Measurements from ENCODE around the gene B3GALNT2.
A peak's percentile ranks its signal among the peaks of the same experiment; 100 is the strongest.
"Not testable (repeated sequence)": the region's sequence is repeated elsewhere in the genome, so short reads cannot be mapped to it uniquely, and the experiment has no call there.

B3GALNT2 gene

DNA sequence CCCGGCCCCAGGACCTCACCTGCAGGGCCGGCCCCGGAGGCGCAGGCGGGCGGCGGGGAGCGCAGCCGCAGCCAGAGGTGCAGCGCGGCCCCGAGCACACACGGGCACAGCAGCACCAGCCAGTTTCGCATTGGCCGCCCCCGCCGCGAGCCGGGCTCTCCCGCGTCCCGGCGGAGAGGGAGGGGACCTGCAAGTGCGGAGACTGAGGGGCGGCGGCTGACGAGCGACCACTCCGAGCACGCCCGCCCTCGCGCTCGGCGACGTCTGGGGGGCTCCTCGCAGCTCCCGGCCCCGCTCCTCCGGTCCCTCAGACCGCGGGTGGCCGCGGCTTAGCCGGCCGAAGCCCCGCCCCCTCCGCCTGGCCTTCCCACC, at the start of gene B3GALNT2:
B3GALNT2 (minus strand) TSS at position 331 of the 372 bp plus-strand sequence; CDS start at position 131, 200 bp downstream.
- no peak for DNase-seq (ENCODE audit: low read depth in 2 of 3, low spot score in 1 of 3)

- DNase-seq (ENCODE audit: low read depth in 2 of 3, low spot score in 1 of 3): no peak
These were observed 48.9 kb upstream of the B3GALNT2 start for GRCh38 chr1:235553112-235553551.

DNA sequence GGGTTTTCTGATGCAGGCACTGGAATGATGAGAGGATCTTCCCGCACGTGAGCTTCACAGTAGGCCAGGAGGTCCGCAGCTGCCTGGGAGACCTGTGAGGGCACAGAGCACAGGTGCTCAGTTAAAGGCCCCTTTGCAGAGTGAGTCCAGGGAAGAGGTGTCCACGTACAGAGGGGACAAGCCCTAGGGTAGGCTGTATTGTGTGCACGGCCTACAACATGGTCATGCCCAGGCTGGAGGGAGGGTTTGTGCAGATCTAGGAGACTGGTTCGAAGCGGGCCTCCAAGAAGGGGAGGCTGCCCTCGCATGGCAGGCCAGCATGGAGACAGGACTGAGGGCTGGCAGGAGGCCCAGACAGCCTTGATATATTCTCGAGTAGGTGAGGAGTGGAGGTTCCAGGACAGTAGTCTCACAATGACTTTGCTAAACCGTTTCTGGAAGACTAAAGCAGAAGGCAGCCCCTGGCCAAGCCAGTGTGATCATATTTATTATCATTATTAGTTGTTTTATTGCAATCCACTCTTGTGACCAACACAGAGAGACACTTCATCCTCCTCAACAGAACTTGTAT, 48.0 kb upstream of the B3GALNT2 start:
- no peak for DNase-seq (ENCODE audit: low read depth in 2 of 3, low spot score in 1 of 3)

- no peak for DNase-seq (ENCODE audit: low read depth in 2 of 3, low spot score in 1 of 3)
These were observed 45.3 kb upstream of the B3GALNT2 start for GRCh38 chr1:235549351-235550139.

DNA sequence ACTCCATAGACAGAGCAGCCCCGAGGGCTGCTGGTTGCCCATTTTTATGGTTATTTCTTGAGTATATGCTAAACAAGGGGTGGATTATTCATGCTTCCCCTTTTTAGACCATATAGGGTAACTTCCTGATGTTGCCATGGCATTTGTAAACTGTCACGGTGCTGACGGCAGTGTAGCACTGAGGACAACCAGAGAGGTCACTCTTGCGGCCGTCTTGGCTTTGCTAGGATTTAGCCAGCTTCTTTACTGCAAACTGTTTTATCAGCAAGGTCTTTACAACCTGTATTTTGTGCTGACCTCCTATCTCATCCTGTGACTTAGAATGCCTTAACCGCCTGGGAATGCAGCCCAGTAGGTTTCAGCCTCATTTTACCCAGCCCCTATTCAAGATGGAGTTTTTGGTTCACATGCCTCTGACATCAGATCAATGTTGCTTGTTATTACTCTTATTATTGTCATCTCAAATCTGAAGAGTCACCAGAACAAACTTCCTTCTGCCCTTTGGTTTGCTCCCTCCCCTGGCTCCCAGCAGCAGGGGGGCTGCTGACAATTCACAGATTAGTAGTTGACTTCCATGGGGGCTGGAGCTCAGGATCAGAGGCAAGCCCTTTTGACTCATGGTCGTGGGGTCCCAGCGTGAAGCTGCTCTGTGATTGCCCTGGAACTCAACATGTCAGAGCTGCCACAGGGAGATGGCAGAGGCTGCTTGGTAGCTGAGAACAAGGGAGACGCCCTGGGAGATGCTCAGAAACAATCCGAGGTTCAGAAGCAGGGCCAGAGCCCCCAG, 42.3 kb upstream of the B3GALNT2 start:
- not testable (repeated sequence) for DNase-seq (ENCODE audit: low read depth in 2 of 3, low spot score in 1 of 3)

DNA sequence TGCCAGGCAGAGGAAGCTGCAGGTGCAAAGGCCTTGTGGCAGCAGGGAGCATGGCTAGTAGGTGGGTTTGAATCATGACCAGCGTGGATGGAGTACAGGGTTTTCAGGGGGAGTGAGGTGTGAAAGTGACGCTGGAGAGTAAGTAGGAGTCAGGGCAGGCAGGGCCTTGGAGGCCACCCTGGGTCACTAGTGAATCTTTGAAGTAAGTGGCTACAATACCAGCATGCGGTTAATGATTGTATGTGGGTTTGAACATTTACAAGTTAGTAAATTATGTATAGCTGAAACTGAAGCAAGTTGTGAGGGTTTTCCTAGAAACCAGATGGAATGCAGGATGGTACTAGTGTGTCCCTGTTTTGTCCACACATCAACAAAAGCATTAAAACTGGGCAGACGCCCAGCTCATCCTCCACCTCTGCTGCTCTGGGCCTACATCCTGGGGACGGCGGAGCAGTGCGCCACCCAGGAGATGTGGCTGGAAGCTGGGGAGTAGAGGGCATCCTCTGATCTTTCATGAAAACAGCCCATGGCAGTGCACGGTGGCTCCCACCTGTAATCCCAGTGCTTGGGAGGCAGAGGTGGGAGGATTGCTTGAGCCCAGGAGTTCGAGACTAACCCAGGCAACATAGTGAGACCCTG, 41.2 kb upstream of the B3GALNT2 start:
- DNase-seq (ENCODE audit: low read depth in 2 of 3, low spot score in 1 of 3): no peak

DNA sequence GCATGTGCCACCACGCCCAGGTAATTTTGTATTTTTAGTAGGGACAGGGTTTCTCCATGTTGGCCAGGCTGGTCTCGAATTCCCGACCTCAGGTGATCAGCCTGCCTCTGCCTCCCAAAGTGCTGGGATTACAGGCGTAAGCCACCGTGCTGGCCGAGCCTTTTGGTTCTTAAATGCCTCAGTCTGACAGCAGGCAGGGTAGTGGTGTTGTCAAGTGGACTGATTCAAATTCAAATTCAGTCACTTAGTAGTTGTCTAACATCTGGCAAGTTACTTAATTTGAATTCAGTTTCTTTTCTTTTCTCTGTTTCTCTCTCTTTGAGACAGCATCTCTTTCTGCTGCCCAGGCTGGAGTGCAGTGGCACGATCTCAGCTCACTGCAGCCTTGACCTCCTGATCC, 38.6 kb upstream of the B3GALNT2 start:
- not testable (repeated sequence) for DNase-seq (ENCODE audit: low read depth in 2 of 3, low spot score in 1 of 3)

DNA sequence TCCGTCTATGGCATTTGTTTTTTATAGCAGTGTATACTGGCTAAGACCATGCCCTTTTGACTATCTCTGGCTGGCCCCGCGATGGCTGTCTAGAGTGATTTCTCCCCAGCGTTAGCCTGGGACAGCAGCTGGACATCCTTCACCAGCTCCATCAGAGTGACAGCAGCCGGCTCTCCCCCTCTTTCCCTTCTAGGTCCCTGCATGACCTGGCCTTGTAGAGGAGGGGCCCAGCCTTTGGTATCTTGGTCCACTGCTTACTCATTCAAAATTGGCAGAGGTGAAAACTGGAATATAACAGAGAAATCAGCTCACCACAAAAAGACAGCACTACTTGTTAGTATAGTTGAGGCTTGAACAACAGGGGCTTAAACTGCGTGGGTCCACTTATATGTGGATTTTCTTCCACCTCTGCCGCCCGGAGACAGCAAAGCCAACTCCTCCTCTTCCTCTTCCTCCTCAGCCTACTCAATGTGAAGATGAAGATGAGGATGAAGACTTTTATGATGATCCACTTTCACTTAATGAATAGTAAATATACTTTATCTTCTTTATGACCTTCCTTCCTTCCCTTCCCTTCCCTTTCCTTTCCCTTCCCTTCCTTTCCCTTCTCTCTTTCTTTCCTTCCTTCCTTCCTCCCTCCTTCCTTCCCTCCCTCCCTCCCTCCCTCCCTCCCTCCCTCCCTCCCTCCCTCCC, 29.4 kb upstream of the B3GALNT2 start:
- DNase-seq (ENCODE audit: low read depth in 2 of 3, low spot score in 1 of 3): no peak

GRCh38 chr1:235532360-235532759, 28.1 kb upstream of the B3GALNT2 start:
- DNase-seq (ENCODE audit: low read depth in 2 of 3, low spot score in 1 of 3): no peak

GRCh38 chr1:235527196-235527814, 23.1 kb upstream of the B3GALNT2 start:
- DNase-seq (ENCODE audit: low read depth in 2 of 3, low spot score in 1 of 3): no peak

- no peak for DNase-seq (ENCODE audit: low read depth in 2 of 3, low spot score in 1 of 3)
These were observed 21.1 kb upstream of the B3GALNT2 start for GRCh38 chr1:235525314-235525713.

DNA sequence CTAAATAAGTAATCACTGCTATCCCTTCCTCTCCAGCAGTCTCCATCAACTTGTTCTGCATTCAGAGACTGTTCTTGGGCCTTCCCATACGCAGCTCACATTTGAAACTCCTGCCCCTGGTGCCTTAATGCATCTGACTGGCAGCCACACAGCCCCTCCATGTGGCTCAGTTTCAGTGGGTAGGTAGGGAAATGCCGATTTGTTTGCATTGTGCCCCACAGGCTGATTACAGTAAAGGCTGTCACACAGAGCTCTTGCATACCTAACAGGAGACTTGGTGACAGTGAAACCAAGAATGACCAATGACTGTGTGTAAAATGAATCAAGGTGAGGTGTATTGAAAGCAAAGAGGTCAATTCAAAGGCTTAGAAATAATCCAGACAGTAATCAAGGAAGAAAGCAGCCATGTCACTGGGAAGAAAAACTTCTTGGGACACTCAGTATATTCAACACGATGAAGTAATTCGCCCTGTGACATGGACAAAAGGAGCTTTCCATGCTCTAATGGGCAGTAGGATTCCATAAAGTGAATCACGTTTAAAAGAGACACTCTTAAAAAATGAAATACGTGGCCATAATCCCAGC, 12.7 kb upstream of the B3GALNT2 start:
- no peak for DNase-seq (ENCODE audit: low read depth in 2 of 3, low spot score in 1 of 3)

DNA sequence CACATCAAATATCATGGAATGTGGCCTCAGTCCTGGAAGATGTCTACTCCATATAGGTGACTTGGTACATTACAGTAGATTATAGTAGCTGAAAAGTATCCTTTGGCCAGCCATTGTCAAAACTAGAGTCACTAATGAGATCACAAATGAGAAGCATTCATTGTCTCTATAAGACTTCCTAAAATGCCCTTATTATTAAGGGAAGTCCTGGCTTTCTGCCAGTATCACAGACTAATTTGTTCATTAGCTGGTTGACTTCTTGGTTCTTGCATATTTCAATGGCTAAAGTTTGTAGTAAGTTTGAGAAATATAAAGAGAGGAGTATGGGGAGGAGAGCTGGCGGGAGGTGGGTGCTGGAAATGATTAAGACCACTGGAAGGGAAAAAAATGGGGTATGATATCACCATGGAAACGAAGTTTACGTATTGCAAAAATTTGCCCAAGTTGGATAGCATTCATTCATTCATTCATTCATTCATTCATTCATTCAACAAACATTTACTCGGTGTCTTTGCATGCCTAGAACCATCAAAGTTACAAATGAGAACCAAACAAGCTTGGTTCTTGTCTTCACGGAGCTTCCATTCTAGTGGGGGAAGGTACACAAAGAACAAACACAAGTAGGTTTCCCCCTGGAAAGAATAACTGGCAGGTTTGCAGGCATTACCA, 11.7 kb upstream of the B3GALNT2 start:
- no peak for DNase-seq (ENCODE audit: low read depth in 2 of 3, low spot score in 1 of 3)

- peak in 1 of 3 donors; percentile 82 for DNase-seq (ENCODE audit: low read depth in 2 of 3, low spot score in 1 of 3)
These were observed 9.5 kb upstream of the B3GALNT2 start for GRCh38 chr1:235513495-235514366.

DNA sequence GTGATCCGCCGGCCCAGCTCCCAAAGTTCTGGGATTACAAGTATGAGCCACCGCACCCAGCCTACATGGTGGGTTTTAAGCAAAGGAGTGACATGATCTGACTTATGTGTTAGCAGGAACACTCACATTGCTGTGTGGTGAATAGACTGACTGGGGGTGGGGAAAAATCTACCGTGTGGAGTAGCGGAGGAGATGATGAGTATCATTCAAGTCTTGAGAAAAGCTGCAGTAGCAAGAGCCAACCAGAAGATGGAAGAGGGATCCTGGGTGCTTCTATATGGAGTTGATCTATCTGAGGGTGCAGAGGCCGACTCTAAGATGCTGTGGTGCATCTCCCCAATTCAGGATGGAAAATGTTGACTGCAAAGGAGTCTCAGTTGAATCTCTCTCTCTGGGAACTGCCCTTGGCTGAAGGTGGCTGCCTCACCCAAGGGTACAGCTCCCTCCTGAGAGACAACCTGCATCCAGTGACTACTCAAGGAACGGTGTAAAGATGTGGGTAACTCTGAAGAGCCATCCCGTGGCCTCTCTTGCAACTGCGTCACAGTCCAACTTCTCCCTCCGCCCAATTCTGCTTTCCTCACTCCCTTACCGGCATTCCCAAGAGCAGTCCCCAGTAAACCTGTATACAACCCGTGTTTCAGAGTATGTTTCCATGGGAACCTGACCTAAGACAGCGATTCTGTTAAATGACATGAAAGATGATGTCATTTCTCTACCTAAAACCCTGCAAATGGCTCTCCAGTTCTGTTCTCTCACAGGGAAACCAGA, 7.4 kb upstream of the B3GALNT2 start:
- DNase-seq (ENCODE audit: low read depth in 2 of 3, low spot score in 1 of 3): no peak

DNA sequence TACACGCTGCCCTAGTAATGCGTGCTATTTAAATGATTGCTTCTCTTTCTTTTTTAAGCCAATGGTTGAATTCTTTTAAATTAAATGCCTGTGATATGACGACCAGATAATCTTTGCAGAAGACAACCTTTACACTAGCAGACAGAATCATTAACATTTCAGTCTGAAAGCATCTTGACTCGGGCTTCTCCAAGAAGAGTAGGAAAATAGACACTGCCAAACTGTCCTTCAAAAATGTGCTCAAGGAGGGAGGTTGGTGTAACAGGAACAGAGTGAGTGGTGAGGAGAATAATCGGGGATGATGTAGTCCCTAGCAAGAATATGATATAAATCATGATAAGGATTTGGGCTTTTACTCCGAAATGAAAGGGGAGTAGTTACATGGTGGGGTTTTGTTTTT, 6.6 kb upstream of the B3GALNT2 start:
- no peak for DNase-seq (ENCODE audit: low read depth in 2 of 3, low spot score in 1 of 3)

- DNase-seq (ENCODE audit: low read depth in 2 of 3, low spot score in 1 of 3): no peak
These were observed 3.4 kb upstream of the B3GALNT2 start for GRCh38 chr1:235507623-235508022.
